Spleen (tissue), 11 donors: Measurements from ENCODE around the gene DLG2. TPM values are rescaled to one million over a fixed set of nuclear protein-coding genes. Genes with fewer than 3 reads are reported as not detected.

Experiments
- DNase-seq: peaks from one replicate; pipeline ENCODE4 v3.0.0-alpha.2; 2020
- H3K27ac ChIP-seq, 8 donors: fragments of 200-600 bp; sonication (generic) in 7 of 8; 1 replicate in 4 of 8; 2 replicates in 4 of 8; pipeline versions ENCODE4 v1.5.0 to v1.8.0; 2016 to 2021; ENCODE audit warnings: inconsistent platforms in 4 of 8, mild to moderate bottlenecking in 4 of 8, moderate library complexity in 1 of 8
- H3K27me3 ChIP-seq, 7 donors: fragments of 200-600 bp; sonication (generic) in 6 of 7; replicated peaks in 1 of 7; 1 replicate in 4 of 7; 2 replicates in 3 of 7; pipeline versions ENCODE4 v1.5.0 to v1.8.0; 2016 to 2021; ENCODE audit warnings: inconsistent platforms in 3 of 7, mild to moderate bottlenecking in 1 of 7
- H3K36me3 ChIP-seq, 6 donors: fragments of 200-600 bp; sonication (generic) in 5 of 6; 1 replicate in 4 of 6; 2 replicates in 2 of 6; pipeline versions ENCODE4 v1.5.0 to v1.8.0; 2016 to 2021; ENCODE audit warnings: inconsistent platforms in 2 of 6
- H3K4me1 ChIP-seq, 6 donors: fragments of 200-600 bp; sonication (generic) in 5 of 6; 1 replicate in 3 of 6; 2 replicates in 3 of 6; pipeline versions ENCODE4 v1.5.0 to v1.8.0; 2016 to 2021; ENCODE audit warnings: inconsistent platforms in 3 of 6
- H3K4me3 ChIP-seq, 8 donors: fragments of 200-600 bp; sonication (generic) in 7 of 8; 1 replicate in 4 of 8; 2 replicates in 4 of 8; pipeline versions ENCODE4 v1.5.0 to v1.8.0; 2016 to 2021; ENCODE audit warnings: inconsistent platforms in 4 of 8, mild to moderate bottlenecking in 4 of 8, moderate library complexity in 2 of 8
- H3K9me3 ChIP-seq, 8 donors: fragments of 200-600 bp; sonication (generic) in 7 of 8; 1 replicate in 4 of 8; 2 replicates in 4 of 8; pipeline versions ENCODE4 v1.5.0 to v1.8.0; 2016 to 2021; ENCODE audit warnings: inconsistent platforms in 4 of 8
- CTCF ChIP-seq, 11 experiments: fragments of 200-600 bp in 7 of 11; fragments of 450-650 bp in 4 of 11; sonication (generic) in 4 of 11; IDR thresholded peaks in 8 of 11; conservative IDR thresholded peaks in 3 of 11; 1 replicate in 7 of 11; 2 replicates in 4 of 11; pipeline versions ENCODE4 v1.4.0 to v1.8.0; 2016 to 2021; ENCODE audit warnings: antibody characterized with exemption in 11 of 11, inconsistent platforms in 4 of 11, mild to moderate bottlenecking in 1 of 11
- POLR2A ChIP-seq, 3 donors: fragments of 450-650 bp; IDR thresholded peaks; one replicate each; pipeline ENCODE4 v1.5.1; 2017; ENCODE audit warnings: antibody characterized with exemption in 3 of 3, mild to moderate bottlenecking in 1 of 3
- POLR2AphosphoS5 ChIP-seq, 3 donors: sonication (generic); formaldehyde crosslinking; IDR thresholded peaks; one replicate each; pipeline ENCODE4 v1.5.1; 2017; ENCODE audit warnings: antibody characterized with exemption in 3 of 3
- WGBS, 5 donors: extraction: QIAGEN DNeasy Blood & Tissue Kit in 3 of 5; methylation state at CpG; one replicate each; pipeline versions ENCODE4 v1.1.5 to v1.1.7; 2013 to 2018; 5-methylcytosine and 5-hydroxymethylcytosine counted together
- intact Hi-C: fragments of 100-400 bp; cut with DNase I; formaldehyde crosslinking; loops from one replicate; pipeline ENCODE4 v1.15.0; 2023; ENCODE audit warnings: low total_unique reads
- polyA plus RNA-seq, 3 donors: library from polyadenylated mRNA; stranded (reverse); fragments of 200-250 nt; gene quantifications; one replicate each; pipeline ENCODE4 v1.2.1, GENCODE V29; 2013
- total RNA-seq, 7 donors: library from RNA; depleted of rRNA in 3 of 7; stranded (reverse); fragments of >200 nt in 3 of 7; fragmentation: NEBNext Ultra II Directional in 4 of 7; extraction: Animal tissue kit (Norgen Biotek cat#: 25700) in 4 of 7; gene quantifications; one replicate each; pipeline versions ENCODE4 v1.1.0 to v1.2.1, GENCODE V29; 2016 to 2021
- donor health status: healthy with polysubstance abuse.
- donor health status: DM: no; HTN: no; CAD: no; lungs with moderate emphysema.
- donor health status: DM: no; HTN: no; CAD: no.
- donor health status: Bipolar disorder and iron deficiency.
- donor health status: healthy.
- donor health status: DM: no; HTN: no; CAD: no.
- donor health status: DM: yes; HTN: yes; CAD: no.

DLG2 gene
- total and polyA plus RNA-seq, 10 donors: 0.43 to 12.7 (median 7.9) TPM

DNA sequence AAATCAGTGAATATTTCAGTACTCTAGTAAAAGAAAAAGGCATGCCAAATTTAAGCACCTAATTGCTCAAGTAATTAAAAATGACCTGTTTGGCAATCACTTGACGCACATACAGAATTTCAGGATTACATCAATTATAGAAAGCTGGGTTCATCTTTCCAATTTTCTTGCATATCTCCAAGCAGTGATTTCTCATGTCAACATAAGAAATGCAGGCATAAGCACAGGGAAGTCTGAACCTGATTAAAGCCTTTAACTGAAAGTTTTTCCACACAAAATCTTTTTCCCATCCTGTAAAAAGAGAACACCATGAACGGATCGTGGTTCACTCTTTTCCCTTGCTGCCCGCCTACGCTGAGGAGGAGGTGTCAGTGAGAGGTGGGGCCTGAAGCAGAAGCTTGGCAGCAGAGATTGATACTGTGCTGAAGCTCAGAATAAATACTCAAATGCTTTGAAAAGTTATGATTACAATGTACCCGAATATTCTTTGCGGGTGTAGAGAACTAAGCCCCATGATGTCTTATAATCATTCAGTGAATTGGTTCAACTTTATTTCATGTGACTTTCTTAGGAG lies 1636.9 kb downstream of the DLG2 start:
- Histone ChIP-seq H3K36me3 (no peaks in the 10 kb centered on the region), H3K27me3 (no peaks in the 10 kb centered on the region), H3K4me3 (no peak overlapping the region), H3K27ac (no peak overlapping the region), H3K9me3 (peaks cover 0 to 9% (median 0%) of the 10 kb centered on the region in 8 donors), H3K4me1 (no peaks in the 10 kb centered on the region)
- WGBS, 5 donors: 61 to 76% (median 69%) methylated on average over 7 of the region's 7 CpGs
- DNase-seq: no peak
- intact Hi-C loops: no loop called here
- TF ChIP-seq POLR2A (IDR thresholded peaks at IDR 0.05) (no peak), CTCF (IDR thresholded peaks at IDR 0.05 in 8 of 11, conservative IDR thresholded peaks at IDR 0.05 in 3 of 11) (no peak), POLR2AphosphoS5 (IDR thresholded peaks at IDR 0.05) (no peak)

GRCh38 chr11:83982825-83983224 lies 1644.3 kb downstream of the DLG2 start:
- no peaks in the 10 kb centered on the region for H3K27me3 ChIP-seq
- H3K9me3 ChIP-seq: no peaks in the 10 kb centered on the region
- no peaks in the 10 kb centered on the region for H3K36me3 ChIP-seq
- H3K27ac ChIP-seq: no peak overlapping the region
- H3K4me3 ChIP-seq: no peak overlapping the region
- WGBS, 5 donors: 88 to 96% (median 94%) methylated on average over 4 of the region's 4 CpGs
- intact Hi-C loops: no loop called here
- no peak for DNase-seq
- TF ChIP-seq POLR2AphosphoS5 (IDR thresholded peaks at IDR 0.05): no peak
- no peak for TF ChIP-seq CTCF (IDR thresholded peaks at IDR 0.05 in 8 of 11, conservative IDR thresholded peaks at IDR 0.05 in 3 of 11)
- TF ChIP-seq POLR2A (IDR thresholded peaks at IDR 0.05): no peak
- H3K4me1 ChIP-seq: no peaks in the 10 kb centered on the region

- Histone ChIP-seq H3K4me3 (no peak overlapping the region), H3K27me3 (no peaks in the 10 kb centered on the region), H3K36me3 (no peaks in the 10 kb centered on the region), H3K27ac (no peak overlapping the region), H3K4me1 (no peaks in the 10 kb centered on the region), H3K9me3 (no peaks in the 10 kb centered on the region)
- no peak for DNase-seq
- intact Hi-C loops: no loop called here
- 72 to 95% (median 85%) methylated on average over 1 of the region's 1 CpG for WGBS, 5 donors
- TF ChIP-seq POLR2AphosphoS5 (IDR thresholded peaks at IDR 0.05) (no peak), POLR2A (IDR thresholded peaks at IDR 0.05) (no peak), CTCF (IDR thresholded peaks at IDR 0.05 in 8 of 11, conservative IDR thresholded peaks at IDR 0.05 in 3 of 11) (no peak)
Measured at GRCh38 chr11:83979593-83979992, 1647.6 kb downstream of the DLG2 start.

GRCh38 chr11:83978942-83979341 lies 1648.2 kb downstream of the DLG2 start:
- H3K36me3 ChIP-seq: no peaks in the 10 kb centered on the region
- intact Hi-C loops: no loop called here
- WGBS, 5 donors: 82 to 96% (median 91%) methylated on average over 1 of the region's 1 CpG

More at GRCh38 chr11:83978942-83979341, 1648.2 kb downstream of the DLG2 start:
- no peaks in the 10 kb centered on the region for H3K27me3 ChIP-seq
- H3K4me3 ChIP-seq: no peak overlapping the region
- DNase-seq: no peak
- H3K4me1 ChIP-seq: no peaks in the 10 kb centered on the region
- TF ChIP-seq CTCF (IDR thresholded peaks at IDR 0.05 in 8 of 11, conservative IDR thresholded peaks at IDR 0.05 in 3 of 11) (no peak), POLR2A (IDR thresholded peaks at IDR 0.05) (no peak), POLR2AphosphoS5 (IDR thresholded peaks at IDR 0.05) (no peak)
- no peaks in the 10 kb centered on the region for H3K9me3 ChIP-seq
- H3K27ac ChIP-seq: no peak overlapping the region
